CD4-positive, alpha-beta T cell treated with Interleukin-4 for 4 hours (primary cell): Measurements from ENCODE around the gene CHMP2B.
"Not testable (repeated sequence)": the region's sequence is repeated elsewhere in the genome, so short reads cannot be mapped to it uniquely, and the experiment has no call there.

Experiments used
- DNase-seq: peaks from one replicate; pipeline ENCODE4 v3.0.0-alpha.2; 2020

The CHMP2B gene

DNA sequence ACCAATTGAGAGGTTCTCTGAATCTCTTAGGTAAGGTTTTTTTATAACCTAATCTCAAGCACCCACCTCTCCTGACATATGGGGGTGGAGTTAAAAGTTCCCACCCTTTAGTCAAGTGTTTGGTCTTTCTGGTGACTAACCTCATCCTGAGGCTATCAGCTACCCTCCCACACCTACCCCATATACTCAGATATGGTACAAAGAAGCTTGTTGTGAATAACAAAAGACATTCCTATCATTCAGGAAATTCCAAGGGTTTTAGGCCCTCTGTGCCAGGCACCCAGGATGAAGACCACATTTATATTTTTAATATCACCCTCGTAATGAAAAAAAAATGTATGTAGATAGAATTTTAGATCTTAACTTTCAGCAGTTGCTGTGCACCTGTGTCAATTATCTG, 9.0 kb downstream of the CHMP2B start:
- DNase-seq, result no peak

DNA sequence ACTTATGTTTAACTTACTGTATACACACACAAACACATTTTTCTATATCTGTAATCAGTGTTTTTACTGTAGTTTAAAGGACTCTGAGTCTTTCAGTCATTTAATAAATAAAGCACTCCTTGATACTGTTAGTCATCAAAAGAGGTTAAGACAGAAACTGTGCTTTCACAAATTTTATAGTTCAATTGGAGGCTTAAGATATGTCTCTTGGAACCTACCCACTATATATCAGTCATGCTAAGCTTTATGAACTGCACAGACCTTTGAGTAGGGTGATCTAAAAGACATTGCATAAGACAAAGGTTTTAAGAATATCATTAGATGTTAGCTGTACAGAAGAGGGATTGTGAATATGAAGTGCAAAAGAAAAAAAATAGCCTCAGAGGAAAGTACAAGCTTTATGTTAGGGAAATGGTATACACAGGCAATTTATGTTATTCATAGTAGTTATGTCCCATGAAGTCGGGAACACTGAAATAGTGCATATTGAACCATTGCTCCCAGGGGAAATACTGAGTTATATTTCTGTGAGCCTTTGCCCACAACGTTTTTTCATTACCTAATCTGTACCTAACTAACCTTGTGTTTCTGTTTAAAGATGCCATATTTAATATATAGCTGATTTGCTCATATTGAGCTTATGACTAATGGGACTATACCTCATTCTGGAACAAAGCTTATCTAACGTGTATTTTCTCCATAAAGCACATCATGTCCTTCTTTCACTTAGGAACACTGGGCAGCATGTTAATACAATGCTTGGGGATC, 19.7 kb downstream of the CHMP2B start:
- DNase-seq, result no peak

DNA sequence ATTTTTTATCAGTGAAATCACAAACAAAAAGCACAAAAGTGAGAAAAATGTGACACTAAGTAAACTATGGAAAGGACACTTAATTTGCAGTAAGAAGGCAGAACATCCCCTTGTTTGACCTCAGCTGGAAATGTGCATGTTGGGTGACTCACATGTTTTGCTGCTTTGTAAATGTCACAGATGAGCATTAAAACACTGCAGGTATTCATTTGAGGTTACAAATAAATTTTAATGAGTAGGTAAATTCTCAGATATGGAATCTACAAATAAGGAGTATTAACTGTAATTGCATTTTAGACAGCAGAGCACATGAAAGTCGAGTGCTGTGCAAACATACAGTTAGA, 20.3 kb downstream of the CHMP2B start:
- DNase-seq, result no peak

DNA sequence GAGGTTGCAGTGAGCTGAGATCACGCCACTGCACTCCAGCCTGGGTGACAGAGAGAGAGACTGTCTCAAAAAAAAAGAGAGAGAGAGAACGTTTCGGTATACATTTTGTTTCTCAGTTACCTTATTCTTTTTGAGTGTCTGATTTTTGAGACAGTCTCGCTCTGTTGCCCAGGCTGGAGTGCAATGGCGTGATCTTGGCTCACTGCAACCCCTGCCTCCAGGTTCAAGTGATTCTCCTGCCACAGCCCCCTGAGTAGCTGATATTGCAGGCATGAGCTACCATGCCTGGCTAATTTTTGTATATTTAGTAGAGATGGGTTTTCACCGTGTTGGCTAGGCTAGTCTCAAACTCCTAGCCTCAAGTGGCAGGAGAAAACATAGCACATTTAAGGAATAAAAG, 21.1 kb downstream of the CHMP2B start:
- not testable (repeated sequence) for DNase-seq

DNA sequence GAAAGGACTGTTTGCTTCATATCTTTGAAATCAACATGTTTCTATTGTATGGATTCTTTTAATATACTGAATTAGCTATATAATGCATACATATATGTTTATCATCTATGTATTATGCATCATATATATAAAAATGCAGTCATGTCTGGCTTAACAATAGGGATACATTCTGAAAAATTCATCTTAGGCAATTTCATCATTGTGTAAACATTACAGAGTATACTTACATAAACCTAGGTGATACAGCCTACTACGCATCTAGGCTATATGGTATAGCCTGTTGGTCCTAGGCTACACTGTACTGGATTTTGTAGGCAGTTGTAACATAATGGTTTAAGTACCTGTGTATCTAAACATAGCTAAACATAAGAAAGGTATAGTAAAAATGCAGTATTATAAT, 21.7 kb downstream of the CHMP2B start:
- DNase-seq, result no peak

DNA sequence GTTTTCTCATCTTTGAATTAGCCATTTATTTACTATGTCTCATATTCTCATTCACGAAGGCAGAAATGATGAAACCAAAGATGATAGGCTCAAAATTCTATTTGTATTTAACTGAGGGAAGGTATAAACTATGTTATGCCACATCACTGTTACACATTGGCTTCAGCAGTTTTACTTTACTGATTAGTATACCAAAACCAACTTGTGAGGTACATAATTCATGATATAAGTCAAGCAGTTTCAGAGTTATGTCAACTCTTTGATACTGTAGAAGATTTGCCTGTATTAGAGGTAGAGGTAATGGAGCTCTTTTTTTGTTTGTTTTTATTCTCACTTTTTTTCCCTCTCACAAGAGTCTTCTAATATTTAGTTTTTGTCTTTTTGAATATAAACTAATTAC, 22.9 kb downstream of the CHMP2B start:
- DNase-seq, result no peak

DNA sequence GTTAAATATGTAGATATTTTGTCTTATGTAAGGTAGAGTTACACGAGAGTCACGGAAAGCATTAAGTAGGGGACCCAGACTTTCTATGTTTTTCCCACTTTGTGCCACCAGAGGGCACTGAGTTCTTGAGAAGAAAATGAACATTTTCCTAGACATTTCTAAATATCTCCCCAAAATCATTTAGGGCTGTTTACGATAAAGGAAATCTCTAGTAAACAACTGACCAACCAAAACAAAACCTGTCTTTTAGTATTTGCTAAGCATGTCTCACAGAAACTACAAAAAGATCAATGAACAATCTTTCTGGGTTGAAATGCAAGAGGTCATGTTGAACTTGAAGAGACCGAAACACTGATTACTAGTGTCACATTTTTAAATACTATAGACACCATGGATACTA, 33.2 kb downstream of the CHMP2B start:
- DNase-seq, result peak; percentile 42

DNA sequence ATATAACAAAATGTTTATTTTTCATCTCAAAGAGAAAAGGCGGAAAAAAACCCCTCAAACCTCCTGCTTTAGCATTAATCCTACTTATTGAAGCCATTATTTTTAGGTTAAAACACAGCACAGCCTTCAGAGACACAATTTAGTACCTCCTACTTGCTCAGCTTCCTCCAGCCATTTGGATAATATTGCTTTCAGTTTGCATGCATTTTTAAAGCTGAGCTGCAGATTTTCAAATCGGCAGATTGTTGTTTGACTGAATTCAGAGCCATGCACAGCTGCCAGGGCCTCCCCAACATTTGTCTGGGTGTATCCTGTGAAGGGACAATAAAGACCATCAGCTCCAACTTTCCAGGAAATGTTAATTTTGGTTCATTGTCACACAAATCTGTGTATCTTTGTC, 34.8 kb downstream of the CHMP2B start:
- DNase-seq, result no peak

DNA sequence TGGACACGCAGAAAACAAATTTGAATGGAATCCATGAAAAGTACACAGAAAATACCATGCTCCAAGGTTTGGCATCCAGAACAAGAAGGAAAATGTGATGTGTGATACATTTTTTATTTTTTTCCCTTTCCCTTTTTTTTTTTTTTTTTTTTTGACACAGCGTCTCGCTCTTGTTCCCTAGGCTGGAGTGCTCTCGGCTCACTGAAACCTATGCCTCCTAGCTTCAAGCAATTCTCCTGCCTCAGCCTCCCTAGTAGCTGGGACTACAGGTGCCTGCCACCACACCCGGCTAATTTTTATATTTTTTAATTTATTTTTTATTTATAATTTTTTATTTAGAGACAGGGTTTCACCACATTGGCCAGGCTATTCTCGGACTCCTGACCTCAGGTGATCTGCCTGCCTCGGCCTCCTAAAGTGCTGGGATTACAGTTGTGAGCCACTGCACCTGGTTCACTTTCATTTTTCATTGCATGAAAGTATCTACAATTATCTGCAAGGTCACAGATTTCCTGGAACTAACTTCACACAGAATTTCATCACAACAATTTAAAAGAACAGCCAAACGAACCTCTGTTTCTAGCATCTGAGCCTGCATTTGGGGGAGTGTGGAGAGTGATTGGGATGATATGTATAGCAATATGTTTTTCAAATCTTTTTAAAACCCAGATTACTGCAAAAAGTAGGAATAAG, 41.0 kb downstream of the CHMP2B start:
- no peak for DNase-seq

DNA sequence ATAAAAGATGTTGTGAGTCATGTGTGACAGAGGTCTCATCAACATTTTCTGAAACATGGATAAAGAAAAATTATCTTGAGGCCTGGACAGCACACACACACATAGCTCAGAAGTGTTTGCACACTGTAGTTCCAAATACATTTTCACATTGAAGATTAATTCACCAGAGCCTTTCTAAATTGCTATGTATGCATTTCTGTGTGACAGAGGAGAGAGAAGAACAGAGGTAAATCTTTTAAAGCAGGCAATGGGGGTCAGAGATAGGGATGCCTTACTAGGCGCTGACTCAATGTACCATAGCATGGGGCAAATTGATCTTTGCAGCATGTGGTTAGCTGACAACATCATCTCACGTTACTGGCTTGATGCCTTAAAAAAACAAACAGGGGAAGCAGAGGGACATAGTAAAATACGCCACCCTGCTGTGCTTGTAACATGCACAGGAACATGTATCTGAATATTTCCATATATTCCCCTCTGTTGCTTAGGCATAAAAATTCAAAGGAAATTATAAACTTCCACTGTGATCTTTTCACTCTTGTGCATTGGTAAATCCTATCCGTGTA, 41.6 kb downstream of the CHMP2B start:
- DNase-seq, result no peak

DNA sequence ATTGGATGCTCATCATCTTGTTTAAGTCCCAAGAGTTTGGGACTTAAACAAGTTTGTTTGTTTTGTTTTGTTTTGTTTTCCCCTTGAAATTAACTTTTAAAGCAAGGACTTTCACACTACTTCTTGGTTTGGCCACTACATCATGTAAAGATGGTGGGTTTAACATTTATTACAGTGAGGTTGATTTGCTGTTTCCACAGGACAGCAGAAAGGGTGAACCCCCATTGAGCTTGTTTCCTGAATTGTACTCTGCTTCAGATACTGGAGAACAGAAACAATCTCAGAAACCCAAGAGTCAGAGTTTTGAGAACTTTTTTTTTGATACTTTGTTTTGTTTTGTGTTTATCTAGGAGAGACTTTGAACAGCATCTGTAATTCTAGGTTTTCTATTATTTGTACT, 42.6 kb downstream of the CHMP2B start:
- no peak for DNase-seq

DNA sequence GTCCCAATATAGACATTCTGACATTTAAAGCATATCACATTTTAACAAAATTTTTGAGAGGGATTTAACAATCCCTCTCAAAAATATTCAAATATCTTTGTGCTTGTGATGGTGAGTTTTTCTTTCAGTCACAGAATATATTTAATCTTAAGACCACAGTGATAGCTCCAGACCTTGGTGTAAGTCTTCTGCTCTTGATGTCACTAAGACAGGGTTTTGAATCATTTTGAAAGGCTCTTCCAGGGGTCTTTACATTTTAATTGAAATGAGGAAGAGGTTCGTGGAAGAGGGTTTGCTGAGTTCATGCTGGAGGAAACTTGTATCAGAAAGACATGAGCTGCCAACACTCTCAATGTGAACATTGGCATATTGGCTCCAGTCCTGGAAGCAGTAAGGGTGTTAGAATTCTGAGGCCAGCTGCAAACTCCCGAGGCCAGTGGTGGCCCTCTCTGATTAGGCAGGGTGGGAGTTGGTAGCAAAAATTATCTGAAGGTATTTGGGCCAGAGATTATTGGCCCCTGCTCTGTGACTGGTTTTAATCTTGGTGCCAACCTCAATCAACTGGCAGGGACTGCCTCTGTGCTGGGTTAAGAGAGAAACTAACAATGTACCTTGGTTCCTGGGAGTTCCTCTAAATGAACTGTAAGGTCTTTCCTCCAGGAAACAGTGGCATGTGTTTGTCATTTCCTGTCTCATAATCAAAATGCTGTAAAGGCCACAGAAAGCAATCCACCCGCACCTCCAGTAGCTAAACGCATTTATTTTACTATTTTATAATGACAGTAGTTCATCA, 44.0 kb downstream of the CHMP2B start:
- no peak for DNase-seq

DNA sequence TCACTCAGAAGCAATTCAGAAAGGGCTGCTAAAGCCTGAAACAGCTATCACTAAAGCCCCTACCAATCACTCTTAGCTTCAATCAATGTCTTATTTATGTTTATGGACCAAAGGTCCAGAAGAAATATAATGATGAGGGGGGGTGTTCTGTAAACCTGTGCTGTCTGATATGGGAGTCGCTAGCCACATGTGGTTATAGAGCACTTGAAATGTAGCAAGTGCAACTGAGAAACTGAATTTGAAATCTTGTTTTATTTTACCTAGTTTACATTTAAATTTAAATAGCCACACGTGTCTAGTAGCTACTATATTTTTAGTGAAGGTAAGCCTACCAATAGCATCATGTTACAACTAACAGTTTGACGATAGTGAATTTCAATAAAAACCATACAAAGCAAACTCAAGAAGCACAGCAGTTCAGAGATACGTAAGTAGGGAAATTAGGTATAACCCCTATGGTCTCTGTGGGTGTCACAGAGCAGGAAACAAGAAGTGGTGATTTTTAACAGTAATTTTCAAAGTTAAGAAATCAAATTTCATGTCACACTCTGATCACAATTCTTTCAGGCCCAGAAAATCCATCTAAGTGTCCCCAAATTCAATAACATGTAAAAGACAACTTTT, 45.7 kb downstream of the CHMP2B start:
- no peak for DNase-seq

DNA sequence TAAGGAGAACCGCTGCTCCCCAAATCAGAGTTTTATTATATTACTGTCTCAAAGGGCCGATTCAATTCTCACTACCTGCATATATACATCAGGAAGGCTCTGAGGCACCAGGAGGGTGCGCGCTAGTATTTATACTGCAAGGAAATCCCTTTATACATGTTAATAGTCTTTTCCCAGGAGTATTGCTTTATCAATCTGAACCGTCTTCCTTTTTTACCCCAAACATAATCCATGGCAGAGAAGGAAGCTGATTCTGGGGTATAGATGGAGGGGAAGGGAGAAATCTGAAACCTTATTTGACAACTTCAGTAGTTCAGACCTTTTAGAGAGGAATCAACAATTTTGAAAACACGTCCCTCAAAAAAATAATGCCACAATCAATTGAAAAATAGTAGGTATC, 49.4 kb downstream of the CHMP2B start, which contains the start of gene POU1F1:
Gene POU1F1, minus strand, starts transcription at position 101 of the 400 bp plus-strand sequence. CDS start 122 bp downstream, outside the sequence.
- no peak for DNase-seq

DNA sequence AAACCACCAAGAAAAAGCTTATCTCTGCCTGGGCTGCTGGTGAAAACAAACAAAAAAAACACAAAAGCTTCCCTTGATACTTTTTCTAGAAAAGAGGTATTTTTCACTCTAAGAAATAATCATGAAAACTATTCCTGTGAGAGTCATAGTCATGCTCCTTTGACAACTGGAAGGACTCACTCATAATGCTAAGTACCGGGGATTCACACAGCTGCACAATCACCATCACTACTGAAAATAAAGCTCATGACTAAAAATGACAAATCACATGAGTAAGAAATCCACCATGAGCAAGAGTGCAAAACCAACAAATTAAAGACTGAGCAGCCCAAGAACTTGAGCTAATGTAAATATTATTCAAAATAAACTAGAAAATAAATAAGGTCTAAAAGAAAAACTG, 59.9 kb downstream of the CHMP2B start:
- no peak for DNase-seq

DNA sequence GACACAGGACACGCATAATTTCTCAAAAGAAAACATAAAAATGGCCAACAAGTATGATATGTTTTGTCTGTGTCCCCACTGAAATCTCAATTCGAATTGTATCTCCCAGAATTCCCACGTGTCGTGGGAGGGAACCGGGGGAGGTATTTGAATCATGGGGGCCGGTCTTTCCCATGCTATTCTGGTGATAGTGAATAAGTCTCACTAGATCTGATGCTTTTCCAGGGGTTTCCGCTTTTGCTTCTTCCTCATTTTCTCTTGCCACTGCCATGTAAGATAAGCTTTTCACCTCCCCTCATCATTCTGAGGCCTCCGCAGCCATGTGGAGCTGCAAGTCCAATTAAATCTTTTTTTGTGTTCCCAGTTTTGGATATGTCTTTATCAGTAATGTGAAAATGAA, 61.3 kb downstream of the CHMP2B start:
- DNase-seq, result no peak

DNA sequence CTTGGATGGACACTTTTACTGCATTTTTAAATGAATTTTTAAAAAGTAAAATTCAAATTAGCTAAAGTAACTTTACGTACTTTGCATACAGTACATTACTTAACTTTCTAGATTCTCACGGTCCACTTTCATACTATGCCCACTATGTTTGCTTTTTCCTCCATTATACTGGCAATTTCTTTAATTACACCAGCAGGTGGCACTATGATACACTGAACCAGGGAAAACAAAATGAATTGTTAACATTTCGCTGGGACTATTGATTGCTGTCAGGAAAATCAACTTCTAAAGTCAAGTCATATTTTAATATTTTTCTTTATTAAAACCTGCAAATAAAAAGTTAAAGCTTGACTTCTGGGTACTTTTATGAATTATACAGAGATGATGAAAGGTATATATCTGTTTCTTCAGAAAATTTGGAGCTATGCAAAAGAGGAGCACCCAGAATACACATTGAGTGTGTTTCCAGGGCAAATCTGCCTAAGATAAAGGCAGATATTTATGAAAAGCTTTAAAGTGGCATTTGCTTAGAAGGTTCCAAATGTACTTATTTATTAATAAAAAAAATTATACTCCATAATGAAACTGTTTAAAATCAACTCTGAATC, 71.1 kb downstream of the CHMP2B start:
- DNase-seq, result peak; percentile 46

DNA sequence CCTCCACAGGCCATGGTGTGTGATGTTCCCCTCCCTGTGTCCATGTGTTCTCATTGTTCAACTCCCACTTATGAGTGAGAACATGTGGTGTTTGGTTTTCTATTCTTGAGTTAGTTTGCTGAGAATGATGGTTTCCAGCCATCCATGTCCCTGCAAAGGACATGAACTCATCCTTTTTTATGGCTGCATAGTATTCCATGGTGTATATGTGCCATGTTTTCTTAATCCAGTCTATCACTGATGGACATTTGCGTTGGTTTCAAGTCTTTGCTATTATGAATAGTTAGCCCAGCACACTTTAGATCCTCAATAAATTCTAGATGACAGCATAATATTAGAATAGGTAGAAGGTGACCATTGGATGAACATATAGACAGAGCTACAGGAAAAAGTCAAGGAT, 77.9 kb downstream of the CHMP2B start:
- DNase-seq, result not testable (repeated sequence)
